ENCODE measurements around the gene CBX5. TPM values are rescaled to one million over a fixed set of nuclear protein-coding genes. Genes with fewer than 3 reads are reported as not detected.
"Not testable (repeated sequence)": the region's sequence is repeated elsewhere in the genome, so short reads cannot be mapped to it uniquely, and the experiment has no call there.

The CBX5 gene
- polyA plus RNA-seq, 1 donor from 2014 or later, result 57.1 TPM

DNA sequence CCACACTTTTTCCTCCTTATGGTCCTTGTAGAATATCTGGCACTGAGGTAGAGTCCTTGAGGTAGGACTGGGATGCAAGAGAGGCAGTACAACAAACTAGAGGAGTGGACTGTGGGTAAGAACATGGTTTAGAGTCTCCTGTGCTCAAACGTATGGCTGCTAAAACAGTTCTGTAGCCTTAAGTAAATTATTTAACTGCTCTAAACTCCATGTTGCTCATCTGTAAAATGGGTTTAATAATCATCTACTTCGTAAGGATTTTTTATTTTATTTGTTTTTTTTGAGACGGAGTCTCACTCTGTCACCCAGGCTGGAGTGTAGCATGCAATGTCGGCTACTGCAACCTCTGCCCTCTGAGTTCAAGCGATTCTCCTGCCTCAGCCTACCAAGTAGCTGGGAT is 41.4 kb upstream of the CBX5 start:
- no peaks in the 10 kb centered on the region for H3F3A ChIP-seq (ENCODE audit: insufficient read depth, low read length, poor library complexity, severe bottlenecking)
- no peak overlapping the region for H3K4me3 ChIP-seq (ENCODE audit: low read length)
- no peak overlapping the region for H3K9ac ChIP-seq (ENCODE audit: low read length)
- H3K27me3 ChIP-seq (ENCODE audit: insufficient read depth, low read depth, low read length), result no peaks in the 10 kb centered on the region
- no peaks in the 10 kb centered on the region for H3K9me2 ChIP-seq (ENCODE audit: insufficient read depth, low read length)
- TF ChIP-seq EP300 (conservative IDR thresholded peaks at IDR 0.05; ENCODE audit: poor library complexity, severe bottlenecking) (no peak), RAD21 (conservative IDR thresholded peaks at IDR 0.05) (no peak), MXI1 (conservative IDR thresholded peaks at IDR 0.05; ENCODE audit: poor library complexity, severe bottlenecking) (no peak), TAF1 (IDR thresholded peaks at IDR 0.05; ENCODE audit: low read depth) (no peak), SMC3 (conservative IDR thresholded peaks at IDR 0.05; ENCODE audit: poor library complexity) (no peak), POLR2AphosphoS5 (IDR thresholded peaks at IDR 0.05) (no peak)
- TF ChIP-seq, protein P1, sequence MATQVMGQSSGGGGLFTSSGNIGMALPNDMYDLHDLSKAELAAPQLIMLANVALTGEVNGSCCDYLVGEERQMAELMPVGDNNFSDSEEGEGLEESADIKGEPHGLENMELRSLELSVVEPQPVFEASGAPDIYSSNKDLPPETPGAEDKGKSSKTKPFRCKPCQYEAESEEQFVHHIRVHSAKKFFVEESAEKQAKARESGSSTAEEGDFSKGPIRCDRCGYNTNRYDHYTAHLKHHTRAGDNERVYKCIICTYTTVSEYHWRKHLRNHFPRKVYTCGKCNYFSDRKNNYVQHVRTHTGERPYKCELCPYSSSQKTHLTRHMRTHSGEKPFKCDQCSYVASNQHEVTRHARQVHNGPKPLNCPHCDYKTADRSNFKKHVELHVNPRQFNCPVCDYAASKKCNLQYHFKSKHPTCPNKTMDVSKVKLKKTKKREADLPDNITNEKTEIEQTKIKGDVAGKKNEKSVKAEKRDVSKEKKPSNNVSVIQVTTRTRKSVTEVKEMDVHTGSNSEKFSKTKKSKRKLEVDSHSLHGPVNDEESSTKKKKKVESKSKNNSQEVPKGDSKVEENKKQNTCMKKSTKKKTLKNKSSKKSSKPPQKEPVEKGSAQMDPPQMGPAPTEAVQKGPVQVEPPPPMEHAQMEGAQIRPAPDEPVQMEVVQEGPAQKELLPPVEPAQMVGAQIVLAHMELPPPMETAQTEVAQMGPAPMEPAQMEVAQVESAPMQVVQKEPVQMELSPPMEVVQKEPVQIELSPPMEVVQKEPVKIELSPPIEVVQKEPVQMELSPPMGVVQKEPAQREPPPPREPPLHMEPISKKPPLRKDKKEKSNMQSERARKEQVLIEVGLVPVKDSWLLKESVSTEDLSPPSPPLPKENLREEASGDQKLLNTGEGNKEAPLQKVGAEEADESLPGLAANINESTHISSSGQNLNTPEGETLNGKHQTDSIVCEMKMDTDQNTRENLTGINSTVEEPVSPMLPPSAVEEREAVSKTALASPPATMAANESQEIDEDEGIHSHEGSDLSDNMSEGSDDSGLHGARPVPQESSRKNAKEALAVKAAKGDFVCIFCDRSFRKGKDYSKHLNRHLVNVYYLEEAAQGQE (IDR thresholded peaks at IDR 0.05; ENCODE audit: borderline replicate concordance), result no peak
- TF ChIP-seq, protein P2, sequence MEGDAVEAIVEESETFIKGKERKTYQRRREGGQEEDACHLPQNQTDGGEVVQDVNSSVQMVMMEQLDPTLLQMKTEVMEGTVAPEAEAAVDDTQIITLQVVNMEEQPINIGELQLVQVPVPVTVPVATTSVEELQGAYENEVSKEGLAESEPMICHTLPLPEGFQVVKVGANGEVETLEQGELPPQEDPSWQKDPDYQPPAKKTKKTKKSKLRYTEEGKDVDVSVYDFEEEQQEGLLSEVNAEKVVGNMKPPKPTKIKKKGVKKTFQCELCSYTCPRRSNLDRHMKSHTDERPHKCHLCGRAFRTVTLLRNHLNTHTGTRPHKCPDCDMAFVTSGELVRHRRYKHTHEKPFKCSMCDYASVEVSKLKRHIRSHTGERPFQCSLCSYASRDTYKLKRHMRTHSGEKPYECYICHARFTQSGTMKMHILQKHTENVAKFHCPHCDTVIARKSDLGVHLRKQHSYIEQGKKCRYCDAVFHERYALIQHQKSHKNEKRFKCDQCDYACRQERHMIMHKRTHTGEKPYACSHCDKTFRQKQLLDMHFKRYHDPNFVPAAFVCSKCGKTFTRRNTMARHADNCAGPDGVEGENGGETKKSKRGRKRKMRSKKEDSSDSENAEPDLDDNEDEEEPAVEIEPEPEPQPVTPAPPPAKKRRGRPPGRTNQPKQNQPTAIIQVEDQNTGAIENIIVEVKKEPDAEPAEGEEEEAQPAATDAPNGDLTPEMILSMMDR (IDR thresholded peaks at IDR 0.05; ENCODE audit: poor library complexity, severe bottlenecking), result no peak
- H3K27ac ChIP-seq (ENCODE audit: low read length), result no peak overlapping the region
- H3K4me2 ChIP-seq (ENCODE audit: low read length), result no peak overlapping the region
- no peaks in the 10 kb centered on the region for H3K36me3 ChIP-seq (ENCODE audit: insufficient read depth, low read length)
- H3K79me2 ChIP-seq (replicated peaks; ENCODE audit: insufficient read depth, low read length), result peaks cover 10% of the 10 kb centered on the region
- H4K20me1 ChIP-seq (ENCODE audit: insufficient read depth), result no peaks in the 10 kb centered on the region
- H2AFZ ChIP-seq (ENCODE audit: low read depth, low read length), result no peak overlapping the region
- no peaks in the 10 kb centered on the region for H3K9me3 ChIP-seq (ENCODE audit: low read length)

DNA sequence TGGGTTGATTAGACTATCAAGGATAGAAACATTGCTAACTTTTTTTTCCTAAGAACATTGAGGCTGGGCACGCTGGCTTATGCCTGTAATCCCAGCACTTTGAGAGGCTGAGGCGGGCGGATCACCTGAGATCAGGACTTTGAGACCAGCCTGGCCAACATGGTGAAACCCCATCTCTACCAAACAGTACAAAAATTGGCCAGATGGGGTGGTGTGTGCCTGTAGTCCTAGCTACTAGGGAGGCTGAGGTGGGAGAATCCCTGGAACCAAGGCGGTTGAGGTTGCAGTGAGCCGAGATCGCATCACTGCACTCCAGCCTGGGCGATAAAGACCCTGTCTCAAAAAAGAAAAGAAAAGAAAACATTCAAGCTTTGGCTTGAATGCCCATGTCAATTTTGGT is 32.4 kb upstream of the CBX5 start:
- H3K9me2 ChIP-seq (ENCODE audit: insufficient read depth, low read length); H2AFZ ChIP-seq (ENCODE audit: low read depth, low read length); H3K9me3 ChIP-seq (ENCODE audit: low read length); H3K4me3 ChIP-seq (ENCODE audit: low read length); H3K27ac ChIP-seq (ENCODE audit: low read length); H3K9ac ChIP-seq (ENCODE audit: low read length); H4K20me1 ChIP-seq (ENCODE audit: insufficient read depth); H3K27me3 ChIP-seq (ENCODE audit: insufficient read depth, low read depth, low read length); H3K36me3 ChIP-seq (ENCODE audit: insufficient read depth, low read length); H3F3A ChIP-seq (ENCODE audit: insufficient read depth, low read length, poor library complexity, severe bottlenecking); H3K4me2 ChIP-seq (ENCODE audit: low read length); H3K79me2 ChIP-seq (replicated peaks; ENCODE audit: insufficient read depth, low read length): not testable (repeated sequence)

DNA sequence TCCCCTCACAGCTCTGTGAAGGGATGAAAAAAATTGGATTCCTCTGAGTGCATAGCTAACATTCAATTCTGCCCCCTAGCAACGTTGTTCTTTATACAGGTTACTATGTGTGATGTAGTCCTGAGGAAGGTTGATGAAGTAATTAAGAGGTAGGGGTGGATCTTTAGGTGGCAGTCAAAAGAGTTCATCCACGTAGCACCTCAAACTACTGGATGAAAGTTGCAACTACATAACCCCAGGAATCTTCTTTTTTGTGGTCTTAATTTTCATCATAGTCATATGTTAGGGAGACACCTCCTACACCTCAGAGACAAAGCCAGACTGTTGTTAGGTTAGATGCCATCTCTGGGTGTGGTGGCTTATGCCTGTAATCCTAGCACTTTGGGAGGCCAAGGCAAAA is 31.1 kb upstream of the CBX5 start:
- Histone ChIP-seq H2AFZ (ENCODE audit: low read depth, low read length) (no peak overlapping the region), H3F3A (ENCODE audit: insufficient read depth, low read length, poor library complexity, severe bottlenecking) (no peaks in the 10 kb centered on the region), H3K9me3 (ENCODE audit: low read length) (no peaks in the 10 kb centered on the region), H4K20me1 (ENCODE audit: insufficient read depth) (no peaks in the 10 kb centered on the region), H3K36me3 (ENCODE audit: insufficient read depth, low read length) (no peaks in the 10 kb centered on the region), H3K9me2 (ENCODE audit: insufficient read depth, low read length) (no peaks in the 10 kb centered on the region), H3K9ac (ENCODE audit: low read length) (no peak overlapping the region), H3K27me3 (ENCODE audit: insufficient read depth, low read depth, low read length) (no peaks in the 10 kb centered on the region), H3K4me3 (ENCODE audit: low read length) (no peak overlapping the region), H3K79me2 (replicated peaks; ENCODE audit: insufficient read depth, low read length) (no peaks in the 10 kb centered on the region), H3K27ac (ENCODE audit: low read length) (no peak overlapping the region), H3K4me2 (ENCODE audit: low read length) (no peak overlapping the region)
- no peak for TF ChIP-seq POLR2AphosphoS5 (IDR thresholded peaks at IDR 0.05)
- TF ChIP-seq, protein P2 (IDR thresholded peaks at IDR 0.05; ENCODE audit: poor library complexity, severe bottlenecking), result no peak
- no peak for TF ChIP-seq RAD21 (conservative IDR thresholded peaks at IDR 0.05)
- TF ChIP-seq TAF1 (IDR thresholded peaks at IDR 0.05; ENCODE audit: low read depth), result no peak
- no peak for TF ChIP-seq EP300 (conservative IDR thresholded peaks at IDR 0.05; ENCODE audit: poor library complexity, severe bottlenecking)
- TF ChIP-seq MXI1 (conservative IDR thresholded peaks at IDR 0.05; ENCODE audit: poor library complexity, severe bottlenecking), result no peak
- no peak for TF ChIP-seq SMC3 (conservative IDR thresholded peaks at IDR 0.05; ENCODE audit: poor library complexity)
- TF ChIP-seq, protein P1 (IDR thresholded peaks at IDR 0.05; ENCODE audit: borderline replicate concordance), result no peak

Measured in neural cell (in vitro differentiated cells).